Sigmoid colon (tissue), 7 donors: ENCODE measurements around the gene CUX1. TPM values are rescaled to one million over a fixed set of nuclear protein-coding genes. Genes with fewer than 3 reads are reported as not detected.

Experiments
- DNase-seq: peaks from one replicate; pipeline ENCODE4 v3.0.0-alpha.2; 2019
- H3K27ac ChIP-seq, 4 donors: fragments of 200-600 bp; sonication (generic); one replicate each; pipeline ENCODE4 v1.5.1; 2016 to 2019; ENCODE audit warnings: mild to moderate bottlenecking in 1 of 4
- H3K27me3 ChIP-seq, 3 donors: fragments of 200-600 bp; sonication (generic); one replicate each; pipeline ENCODE4 v1.5.1; 2019; ENCODE audit warnings: mild to moderate bottlenecking in 1 of 3
- H3K36me3 ChIP-seq, 4 donors: fragments of 200-600 bp; sonication (generic); one replicate each; pipeline ENCODE4 v1.5.1; 2016 to 2019
- H3K4me1 ChIP-seq, 4 donors: fragments of 200-600 bp; sonication (generic); one replicate each; pipeline ENCODE4 v1.5.1; 2017 to 2019
- H3K4me3 ChIP-seq, 4 donors: fragments of 200-600 bp; sonication (generic); one replicate each; pipeline ENCODE4 v1.5.1; 2017 to 2019; ENCODE audit warnings: mild to moderate bottlenecking in 2 of 4, moderate library complexity in 1 of 4
- H3K9me3 ChIP-seq, 4 donors: fragments of 200-600 bp in 3 of 4; sonication (generic) in 3 of 4; one replicate each; pipeline versions ENCODE4 v1.5.1 to v1.6.1; 2013 to 2019
- CTCF ChIP-seq, 4 experiments: fragments of 450-650 bp in 3 of 4; fragments of 200-600 bp in 1 of 4; IDR thresholded peaks; one replicate each; pipeline ENCODE4 v1.5.1; 2016 to 2019; ENCODE audit warnings: antibody characterized with exemption in 4 of 4, mild to moderate bottlenecking in 3 of 4, moderate library complexity in 2 of 4
- EP300 ChIP-seq, 4 donors: sonication (generic); formaldehyde crosslinking; IDR thresholded peaks; one replicate each; pipeline ENCODE4 v1.6.1; 2017; ENCODE audit warnings: antibody characterized with exemption in 4 of 4
- POLR2A ChIP-seq, 2 donors: fragments of 450-650 bp; IDR thresholded peaks; one replicate each; pipeline ENCODE4 v1.6.1; 2016; ENCODE audit warnings: antibody characterized with exemption in 2 of 2, mild to moderate bottlenecking in 2 of 2, moderate library complexity in 2 of 2
- POLR2AphosphoS5 ChIP-seq, 4 donors: sonication (generic); formaldehyde crosslinking; IDR thresholded peaks; one replicate each; pipeline ENCODE4 v1.6.1; 2017; ENCODE audit warnings: antibody characterized with exemption in 4 of 4
- WGBS, 2 donors: extraction: QIAGEN DNeasy Blood & Tissue Kit; methylation state at CpG; one replicate each; pipeline ENCODE4 v1.1.7; 2013; 5-methylcytosine and 5-hydroxymethylcytosine counted together
- intact Hi-C: fragments of 100-400 bp; cut with DNase I; formaldehyde crosslinking; loops from one replicate; pipeline ENCODE4 v1.15.1; 2023
- polyA plus RNA-seq, 3 donors: library from polyadenylated mRNA; stranded (reverse); fragments of 200-250 nt; gene quantifications; one replicate each; pipeline ENCODE4 v1.2.3, GENCODE V29; 2013
- total RNA-seq, 4 donors: library from RNA; depleted of rRNA; stranded (reverse); fragments of >200 nt; gene quantifications; one replicate each; pipeline ENCODE4 v1.1.0, GENCODE V29; 2016
- donor health status: healthy with polysubstance abuse.
- donor health status: Bipolar disorder and iron deficiency.
- donor health status: healthy.

CUX1 gene
- total and polyA plus RNA-seq, 7 donors = 46.7 to 127 (median 49.9) TPM

- Histone ChIP-seq H3K27me3 (no peaks in the 10 kb centered on the region), H3K4me3 (no peak overlapping the region), H3K4me1 (peaks cover 0 to 98% (median 83%) of the 10 kb centered on the region in 4 donors), H3K27ac (peak overlapping the region; percentile 23 to 93 (median 84)), H3K9me3 (no peaks in the 10 kb centered on the region), H3K36me3 (no peaks in the 10 kb centered on the region)
- WGBS, 2 donors = 92 to 93% methylated on average over 14 of the region's 14 CpGs
- peak; percentile 78 for DNase-seq
- intact Hi-C loops = loop anchor here (2.0 to 5.0 kb wide), 2 partner anchors 31 to 127 kb away; partner anchors contain the start of gene CUX1
- TF ChIP-seq POLR2A (IDR thresholded peaks at IDR 0.05) = no peak
- TF ChIP-seq EP300 (IDR thresholded peaks at IDR 0.05) = peak in 1 of 4 donors; percentile 32
- peak; percentile 29 to 56 (median 40) for TF ChIP-seq POLR2AphosphoS5 (IDR thresholded peaks at IDR 0.05)
- TF ChIP-seq CTCF (IDR thresholded peaks at IDR 0.05) = no peak
Measured at GRCh38 chr7:101943889-101944600, 126.6 kb downstream of the CUX1 start.

GRCh38 chr7:101944611-101945010 is 127.2 kb downstream of the CUX1 start:
- TF ChIP-seq EP300 (IDR thresholded peaks at IDR 0.05) = no peak
- TF ChIP-seq POLR2A (IDR thresholded peaks at IDR 0.05) = no peak
- no peak for TF ChIP-seq CTCF (IDR thresholded peaks at IDR 0.05)
- TF ChIP-seq POLR2AphosphoS5 (IDR thresholded peaks at IDR 0.05) = no peak
- Histone ChIP-seq H3K4me1 (peaks cover 0 to 97% (median 84%) of the 10 kb centered on the region in 4 donors), H3K9me3 (no peaks in the 10 kb centered on the region), H3K27ac (peak overlapping the region; percentile 16 to 93 (median 84)), H3K4me3 (no peak overlapping the region), H3K36me3 (no peaks in the 10 kb centered on the region), H3K27me3 (no peaks in the 10 kb centered on the region)
- DNase-seq = peak; percentile 58
- intact Hi-C loops = loop anchor here (2.0 to 5.0 kb wide), 2 partner anchors 32 to 127 kb away; partner anchors contain the start of gene CUX1
- 95 to 96% methylated on average over 10 of the region's 10 CpGs for WGBS, 2 donors

- 93% methylated on average over 15 of the region's 15 CpGs for WGBS, 2 donors
- Histone ChIP-seq H3K4me3 (no peak overlapping the region), H3K36me3 (no peaks in the 10 kb centered on the region), H3K9me3 (no peaks in the 10 kb centered on the region), H3K27ac (peak overlapping the region; percentile 16 to 93 (median 84)), H3K4me1 (peaks cover 0 to 97% (median 85%) of the 10 kb centered on the region in 4 donors), H3K27me3 (no peaks in the 10 kb centered on the region)
- peak; percentile 84 for DNase-seq
- intact Hi-C loops = loop anchor here (2.0 kb wide), 1 partner anchor 32 kb away; no protein-coding TSS in a partner anchor
- TF ChIP-seq EP300 (IDR thresholded peaks at IDR 0.05) = peak in 1 of 4 donors; percentile 49
- peak; percentile 68 to 89 (median 82) for TF ChIP-seq POLR2AphosphoS5 (IDR thresholded peaks at IDR 0.05)
- no peak for TF ChIP-seq POLR2A (IDR thresholded peaks at IDR 0.05)
- no peak for TF ChIP-seq CTCF (IDR thresholded peaks at IDR 0.05)
Measured at GRCh38 chr7:101945034-101945758, 127.8 kb downstream of the CUX1 start.

- no peaks in the 10 kb centered on the region for H3K36me3 ChIP-seq
- TF ChIP-seq POLR2A (IDR thresholded peaks at IDR 0.05) (no peak), POLR2AphosphoS5 (IDR thresholded peaks at IDR 0.05) (peak; percentile 51 to 62 (median 58)), EP300 (IDR thresholded peaks at IDR 0.05) (peak in 3 of 4 donors; percentile 22 to 80 (median 73))
- DNase-seq = peak; percentile 90
- peaks cover 0 to 97% (median 83%) of the 10 kb centered on the region in 4 donors for H3K4me1 ChIP-seq
- no peaks in the 10 kb centered on the region for H3K9me3 ChIP-seq
- intact Hi-C loops = no loop called here
- H3K27me3 ChIP-seq = no peaks in the 10 kb centered on the region
- WGBS, 2 donors = 75 to 90% methylated on average over 10 of the region's 10 CpGs
- H3K4me3 ChIP-seq = no peak overlapping the region
- H3K27ac ChIP-seq = peak overlapping the region; percentile 82 to 93 (median 87)
Measured at GRCh38 chr7:101947899-101948298, 130.5 kb downstream of the CUX1 start.

- TF ChIP-seq CTCF (IDR thresholded peaks at IDR 0.05) = no peak
- TF ChIP-seq EP300 (IDR thresholded peaks at IDR 0.05) = no peak
- TF ChIP-seq POLR2A (IDR thresholded peaks at IDR 0.05) = no peak
- TF ChIP-seq POLR2AphosphoS5 (IDR thresholded peaks at IDR 0.05) = no peak
- peak overlapping the region; percentile 82 to 93 (median 87) for H3K27ac ChIP-seq
- DNase-seq = peak; percentile 70
- no peaks in the 10 kb centered on the region for H3K27me3 ChIP-seq
- no peak overlapping the region for H3K4me3 ChIP-seq
- no peaks in the 10 kb centered on the region for H3K9me3 ChIP-seq
- intact Hi-C loops = no loop called here
- H3K36me3 ChIP-seq = no peaks in the 10 kb centered on the region
- peaks cover 0 to 95% (median 82%) of the 10 kb centered on the region in 4 donors for H3K4me1 ChIP-seq
- 87 to 96% methylated on average over 4 of the region's 4 CpGs for WGBS, 2 donors
Measured at GRCh38 chr7:101948650-101949049, 131.2 kb downstream of the CUX1 start.
